Heart left ventricle (tissue), 16 donors: Measurements from ENCODE around the gene SMARCB1. TPM values are rescaled to one million over a fixed set of nuclear protein-coding genes. Genes with fewer than 3 reads are reported as not detected.

ENCODE experiments used
- ATAC-seq, 4 donors: fragments of 200-7000 bp; cut with Tn5 transposase; one replicate each; pipeline ENCODE4 v1.9.1; 2020 to 2022; ENCODE audit warnings: moderate library complexity in 4 of 4, mild to moderate bottlenecking in 3 of 4, moderate number of reproducible peaks in 1 of 4
- DNase-seq, 5 donors: peaks; one replicate each; pipeline ENCODE4 v3.0.0-alpha.2; 2020
- H3K27ac ChIP-seq, 12 donors: fragments of 200-600 bp; sonication (generic) in 4 of 12; one replicate each; pipeline versions ENCODE4 v1.5.0 to v1.8.0; 2016 to 2022; ENCODE audit warnings: mild to moderate bottlenecking in 2 of 12
- H3K27me3 ChIP-seq, 9 donors: fragments of 200-600 bp; sonication (generic) in 2 of 9; one replicate each; pipeline versions ENCODE4 v1.5.1 to v1.8.0; 2016 to 2022; ENCODE audit warnings: mild to moderate bottlenecking in 3 of 9
- H3K36me3 ChIP-seq, 9 donors: fragments of 200-600 bp; sonication (generic) in 2 of 9; one replicate each; pipeline versions ENCODE4 v1.5.0 to v1.8.0; 2018 to 2022; ENCODE audit warnings: mild to moderate bottlenecking in 2 of 9
- H3K4me1 ChIP-seq, 12 donors: fragments of 200-600 bp; sonication (generic) in 4 of 12; one replicate each; pipeline versions ENCODE4 v1.5.0 to v1.8.0; 2016 to 2022; ENCODE audit warnings: mild to moderate bottlenecking in 3 of 12
- H3K4me3 ChIP-seq, 12 donors: fragments of 200-600 bp; sonication (generic) in 4 of 12; one replicate each; pipeline versions ENCODE4 v1.5.0 to v1.8.0; 2017 to 2022; ENCODE audit warnings: mild to moderate bottlenecking in 9 of 12, moderate library complexity in 4 of 12
- H3K9me3 ChIP-seq, 12 donors: fragments of 200-600 bp; sonication (generic) in 4 of 12; one replicate each; pipeline versions ENCODE4 v1.5.0 to v1.8.0; 2016 to 2022; ENCODE audit warnings: mild to moderate bottlenecking in 1 of 12
- CTCF ChIP-seq, 12 donors: fragments of 200-600 bp; sonication (generic) in 4 of 12; IDR thresholded peaks; one replicate each; pipeline versions ENCODE4 v1.5.0 to v1.8.0; 2018 to 2022; ENCODE audit warnings: antibody characterized with exemption in 12 of 12, mild to moderate bottlenecking in 5 of 12
- POLR2A ChIP-seq, 2 donors: fragments of 450-650 bp; IDR thresholded peaks; one replicate each; pipeline ENCODE4 v1.6.1; 2017; ENCODE audit warnings: antibody characterized with exemption in 2 of 2, mild to moderate bottlenecking in 2 of 2, moderate library complexity in 2 of 2
- WGBS, 4 donors: extraction: QIAGEN DNeasy Blood & Tissue Kit in 2 of 4; methylation state at CpG; one replicate each; pipeline versions ENCODE4 v1.1.5 to v1.1.7; 2013 to 2018; 5-methylcytosine and 5-hydroxymethylcytosine counted together
- intact Hi-C, 10 donors: fragments of 100-400 bp; cut with DNase I; formaldehyde crosslinking; loops; one replicate each; pipeline versions ENCODE4 v1.11.1 to v1.14.2; 2022
- polyA plus RNA-seq, 2 donors: library from polyadenylated mRNA; stranded (reverse); fragments of 200-250 nt; gene quantifications; one replicate each; pipeline ENCODE4 v1.2.3, GENCODE V29; 2013
- total RNA-seq, 9 donors: library from RNA; depleted of rRNA in 2 of 9; stranded (reverse); fragments of >200 nt in 2 of 9; fragmentation: NEBNext Ultra II Directional in 3 of 9; extraction: Animal tissue kit (Norgen Biotek cat#: 25700) in 3 of 9; gene quantifications; one replicate each; pipeline versions ENCODE4 v1.1.0 to v1.2.4, GENCODE V29; 2016 to 2023
- donor health status: ischemic (EF 13 %, LVEDD 7.1; RV severe dilation, severe dysfunction).
- donor health status: healthy with polysubstance abuse.
- donor health status: DM: no; HTN: yes; CAD: no.
- donor health status: DM: no; HTN: no; CAD: no.
- donor health status: ischemic (EF 25% LVEDD 6.9; RV normal size, moderate dysfunction).
- donor health status: ischemic (EF 25% LVEDD 5.7; RV mildly dilated, moderate dysfunction).
- donor health status: healthy.
- donor health status: DM: yes; HTN: yes; CAD: no.
- donor health status: ischemic (EF 35%, LVEDD 5.7; RV mildly dilated, moderate dysfunction).
- donor health status: nonischemic (EF 11% LVEDD 7.7; RV severe dilation, severe dysfunction).
- donor health status: DM: yes; HTN: yes; CAD: no.
- donor health status: PGD.
- donor health status: ischemic (EF 29% LVEDD 5.4; RV normal size, mild dysfunction).
- donor health status: nonischemic (EF 23%, LVEDD 6.1; RV moderate dilation, normal function).

The SMARCB1 gene
- total and polyA plus RNA-seq, 11 donors, result 30.2 to 75.3 (median 45.6) TPM

- intact Hi-C loops, result loop anchor here in 4 of 10 donors (2.0 to 5.0 kb wide), 4 partner anchors 19 to 58 kb away; partner anchors contain the start of gene DERL3 (in 1 of the 4)
- H3K4me1 ChIP-seq, result peaks cover 8 to 59% (median 47%) of the 10 kb centered on the region in 12 donors
- no peak overlapping the region for H3K4me3 ChIP-seq
- peak overlapping the region in 4 of 12 donors; percentile 33 to 53 (median 44) for H3K27ac ChIP-seq
- 68 to 71% (median 70%) methylated on average over 3 to 4 of the region's 4 CpGs for WGBS, 4 donors
- ATAC-seq (no peak), DNase-seq (peak in 1 of 5 donors; percentile 17)
- no peaks in the 10 kb centered on the region for H3K9me3 ChIP-seq
- H3K36me3 ChIP-seq, result peaks cover 0 to 39% (median 30%) of the 10 kb centered on the region in 9 donors
- TF ChIP-seq POLR2A (IDR thresholded peaks at IDR 0.05) (no peak), CTCF (IDR thresholded peaks at IDR 0.05) (no peak)
- H3K27me3 ChIP-seq, result no peaks in the 10 kb centered on the region
These were observed 2.9 kb downstream of the SMARCB1 start for GRCh38 chr22:23789638-23790037.

- Histone ChIP-seq H3K4me1 (peaks cover 8 to 54% (median 45%) of the 10 kb centered on the region in 12 donors), H3K4me3 (no peak overlapping the region), H3K36me3 (peaks cover 0 to 53% (median 44%) of the 10 kb centered on the region in 9 donors), H3K27me3 (no peaks in the 10 kb centered on the region), H3K27ac (peak overlapping the region in 3 of 12 donors; percentile 19 to 50 (median 47)), H3K9me3 (no peaks in the 10 kb centered on the region)
- ATAC-seq, result no peak
- 62 to 74% (median 65%) methylated on average over 11 of the region's 11 CpGs for WGBS, 4 donors
- TF ChIP-seq CTCF (IDR thresholded peaks at IDR 0.05) (no peak), POLR2A (IDR thresholded peaks at IDR 0.05) (no peak)
- intact Hi-C loops, result no loop called here
- peak in 4 of 5 donors; percentile 41 to 73 (median 51) for DNase-seq
These were observed 4.3 kb downstream of the SMARCB1 start for GRCh38 chr22:23790819-23791737.

GRCh38 chr22:23791738-23792645, 5.2 kb downstream of the SMARCB1 start:
- 79 to 88% (median 85%) methylated on average over 23 to 25 of the region's 25 CpGs for WGBS, 4 donors

More at GRCh38 chr22:23791738-23792645, 5.2 kb downstream of the SMARCB1 start:
- H3K27ac ChIP-seq, result peak overlapping the region in 1 of 12 donors; percentile 50
- peaks cover 0 to 61% (median 51%) of the 10 kb centered on the region in 9 donors for H3K36me3 ChIP-seq
- intact Hi-C loops, result no loop called here
- no peak for TF ChIP-seq CTCF (IDR thresholded peaks at IDR 0.05)
- TF ChIP-seq POLR2A (IDR thresholded peaks at IDR 0.05), result no peak
- peak in 1 of 5 donors; percentile 42 for DNase-seq
- H3K27me3 ChIP-seq, result no peaks in the 10 kb centered on the region
- H3K4me3 ChIP-seq, result no peak overlapping the region
- no peaks in the 10 kb centered on the region for H3K9me3 ChIP-seq
- peaks cover 8 to 48% (median 38%) of the 10 kb centered on the region in 12 donors for H3K4me1 ChIP-seq
- peak in 1 of 4 donors; percentile 23 for ATAC-seq
